GM12878 (cell line): ENCODE measurements around the gene CD300H. TPM values are rescaled to one million over a fixed set of nuclear protein-coding genes. Genes with fewer than 3 reads are reported as not detected.

Source experiments
- ATAC-seq: fragments of 200-7000 bp; cut with Tn5 transposase; 3 replicates; pipeline ENCODE4 v1.9.1; 2020; ENCODE audit warnings: mild to moderate bottlenecking, moderate library complexity
- BruUV-seq: library from RNA; stranded (reverse); fragments of 400-500 nt; replicated peaks from 2 replicates; lab custom pipeline; 2021; lab: Mats Ljungman, UMichigan
- CTCF ChIA-PET: fragments of 300-600 bp; sonication (Branson Sonifier 250); formaldehyde crosslinking; extraction: SDS; loops from one replicate; lab custom pipeline; 2021; ENCODE audit warnings: inconsistent platforms; lab: Yijun Ruan, JAX
- POLR2A ChIA-PET: fragments of 350-600 bp; formaldehyde crosslinking; extraction: SDS; loops from one replicate; lab custom pipeline; 2021; ENCODE audit warnings: inconsistent platforms; lab: Charles Lee
- RAD21 ChIA-PET: fragments of 300-600 bp; sonication (Branson Sonifier 250); formaldehyde crosslinking; loops from one replicate; lab custom pipeline; 2023; ENCODE audit warnings: antibody characterized with exemption; ENCODE audit not compliant: unreplicated experiment; lab: Charles Lee
- SMC1A ChIA-PET: fragments of 300-600 bp; sonication (Branson Sonifier 250); formaldehyde crosslinking; loops from one replicate; lab custom pipeline; 2023; ENCODE audit not compliant: unreplicated experiment, uncharacterized antibody; lab: Charles Lee
- DNase-seq: peaks from one replicate; pipeline ENCODE4 v3.0.0-alpha.2; 2011; ENCODE audit warnings: low read depth, low spot score
- FAIRE-seq: peaks from 3 replicates; lab custom pipeline; 2011; peaks lifted over from hg19 to GRCh38; lab: Jason Lieb, UNC
- H2AFZ ChIP-seq: 2 replicates; pipeline ENCODE4 v1.6.0; 2011; ENCODE audit warnings: low read depth, low read length, control low read depth; ENCODE audit not compliant: control insufficient read depth
- H3K27ac ChIP-seq: 2 replicates; pipeline ENCODE4 v1.5.1; 2011; ENCODE audit warnings: control low read depth; ENCODE audit not compliant: control insufficient read depth, insufficient read depth
- H3K27me3 ChIP-seq, 2 experiments: replicated peaks in 1 of 2; 2 replicates each; pipeline versions ENCODE4 v1.6.0 to v1.6.1; 2011; ENCODE audit warnings: low read length in 1 of 2; ENCODE audit not compliant: control insufficient read depth in 2 of 2, insufficient read depth in 2 of 2
- H3K36me3 ChIP-seq, 2 experiments: 2 replicates each; pipeline ENCODE4 v1.5.1; 2011; ENCODE audit warnings: low read length in 1 of 2; ENCODE audit not compliant: control insufficient read depth in 2 of 2, insufficient read depth in 2 of 2
- H3K4me1 ChIP-seq: 2 replicates; pipeline ENCODE4 v1.6.1; 2011; ENCODE audit warnings: mild to moderate bottlenecking, low read length, moderate library complexity, mixed read lengths; ENCODE audit not compliant: control insufficient read depth, insufficient read depth
- H3K4me2 ChIP-seq: 2 replicates; pipeline ENCODE4 v1.6.0; 2011; ENCODE audit warnings: control low read depth; ENCODE audit not compliant: control insufficient read depth, insufficient read depth
- H3K4me3 ChIP-seq: fragments of 200-600 bp; sonication (generic); 2 replicates; pipeline ENCODE4 v1.5.1; 2016
- H3K79me2 ChIP-seq: 2 replicates; pipeline ENCODE4 v1.6.0; 2011; ENCODE audit warnings: low read length; ENCODE audit not compliant: control insufficient read depth, insufficient read depth
- H3K9ac ChIP-seq: 2 replicates; pipeline ENCODE4 v1.8.0; 2011; ENCODE audit warnings: low read length, control low read depth, mixed read lengths; ENCODE audit not compliant: control insufficient read depth, insufficient read depth
- H3K9me3 ChIP-seq: replicated peaks from 3 replicates; pipeline ENCODE4 v1.5.1; 2011; ENCODE audit warnings: mild to moderate bottlenecking, low read length; ENCODE audit not compliant: control insufficient read depth, insufficient read depth
- H4K20me1 ChIP-seq: 2 replicates; pipeline ENCODE4 v1.6.0; 2011; ENCODE audit not compliant: control insufficient read depth, insufficient read depth
- CBFB ChIP-seq: IDR thresholded peaks from 2 replicates; pipeline ENCODE4 v1.6.1; 2016; ENCODE audit warnings: antibody characterized with exemption, low read depth
- NR2C1 ChIP-seq: fragments of 450-650 bp; IDR thresholded peaks from 2 replicates; pipeline ENCODE4 v1.6.1; 2017; ENCODE audit warnings: antibody characterized with exemption, mild to moderate bottlenecking, moderate library complexity
- SMAD1 ChIP-seq: fragments of 450-650 bp; IDR thresholded peaks from 2 replicates; pipeline ENCODE4 v1.6.1; 2018; ENCODE audit warnings: mild to moderate bottlenecking, low read depth; ENCODE audit not compliant: partially characterized antibody
- STAT3 ChIP-seq: IDR thresholded peaks from 2 replicates; pipeline ENCODE4 v1.6.1; 2011; ENCODE audit warnings: low read depth, low read length, improper control_type of control experiment
- TARDBP ChIP-seq: IDR thresholded peaks from 2 replicates; pipeline ENCODE4 v1.6.1; 2016; ENCODE audit warnings: borderline replicate concordance
- ZBTB4 ChIP-seq: fragments of 450-650 bp; formaldehyde crosslinking; IDR thresholded peaks from 2 replicates; pipeline ENCODE4 v1.4.0; 2022; ENCODE audit warnings: mild to moderate bottlenecking, moderate library complexity
- WGBS: methylation state at CpG from one replicate; pipeline ENCODE4 v1.1.6; 2016; ENCODE audit warnings: low lambda C conversion rate; ENCODE audit not compliant: insufficient replicate concordance, insufficient coverage; ENCODE audit errors: missing lambda C conversion rate; 5-methylcytosine and 5-hydroxymethylcytosine counted together
- in situ Hi-C: fragments of 300-500 bp; cut with MboI; formaldehyde crosslinking; loops from 9 replicates; pipeline ENCODE4 v1.14.3; 2018; ENCODE audit warnings: mixed read lengths
- intact Hi-C: fragments of 100-400 bp; cut with micrococcal nuclease; formaldehyde crosslinking; loops from one replicate; pipeline ENCODE4 v1.14.2; 2022; ENCODE audit not compliant: unreplicated experiment
- polyA plus RNA-seq, 11 experiments: library from polyadenylated mRNA; depleted of rRNA in 4 of 11; unstranded in 6 of 11; stranded (reverse) in 5 of 11; fragments of >200 nt; fragmentation: Nextera tagmentation in 4 of 11; fragmentation: Illumina TruSeq in 1 of 11; extraction: Ambion mirVana in 4 of 11; extraction: Trizol in 1 of 11; gene quantifications; 1 replicate in 1 of 11; 2 replicates in 10 of 11; pipeline versions ENCODE4 v1.2.1 to v1.2.3, GENCODE V29; 2011 to 2016; ENCODE audit warnings: inconsistent platforms in 2 of 11, missing spikeins in 2 of 11, low read depth in 1 of 11
- total RNA-seq, 4 experiments: library from RNA; depleted of rRNA in 3 of 4; stranded (reverse); fragments of >200 nt in 3 of 4; fragmentation: Illumina TruSeq in 1 of 4; extraction: Trizol in 1 of 4; gene quantifications; 2 replicates each; pipeline versions ENCODE4 v1.2.1 to v1.2.3, GENCODE V29; 2013 to 2021
- TF ChIP-seq, protein P1 (sequence below): fragments of 450-650 bp; conservative IDR thresholded peaks from 2 replicates; pipeline ENCODE4 v1.6.1; 2017; ENCODE audit warnings: mild to moderate bottlenecking, moderate library complexity
- TF ChIP-seq, protein P2 (sequence below): fragments of 450-650 bp; IDR thresholded peaks from 2 replicates; pipeline ENCODE4 v1.6.1; 2016; ENCODE audit warnings: mild to moderate bottlenecking, moderate library complexity, borderline replicate concordance
- TF ChIP-seq, protein P3 (sequence below), 3 experiments: IDR thresholded peaks in 2 of 3; conservative IDR thresholded peaks in 1 of 3; 2 replicates each; pipeline ENCODE4 v1.5.1; 2011; ENCODE audit warnings: low read depth in 3 of 3, low read length in 3 of 3, mild to moderate bottlenecking in 3 of 3, control low read depth in 2 of 3, moderate library complexity in 2 of 3, inconsistent platforms in 1 of 3, mixed read lengths in 1 of 3; ENCODE audit not compliant: control insufficient read depth in 2 of 3, insufficient read depth in 1 of 3; ENCODE audit errors: extremely low read depth in 1 of 3

Gene CD300H
- total and polyA plus RNA-seq, 10 of the 15 experiments (the other 5 are each of a cell fraction or from before 2014, with no cell fraction given), result not detected

DNA sequence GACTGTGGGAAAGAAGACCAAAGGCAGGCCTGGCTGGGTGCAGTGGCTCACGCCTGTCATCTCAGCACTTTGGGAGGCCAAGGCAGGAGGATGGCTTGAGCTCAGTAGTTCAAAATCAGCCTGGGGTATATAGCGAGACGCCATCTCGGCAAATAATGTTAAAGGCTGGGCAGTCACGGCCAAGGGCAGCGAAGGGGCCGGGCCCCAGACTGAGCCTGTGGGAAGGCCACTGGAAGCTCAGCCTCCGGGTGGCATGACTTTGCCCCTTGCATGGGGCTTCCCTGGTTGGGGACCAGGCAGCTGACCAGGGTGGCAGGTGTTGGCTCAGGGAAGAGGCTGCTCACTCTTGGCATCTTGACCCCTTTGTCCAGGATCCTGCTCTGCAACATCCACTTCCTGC lies 38.7 kb upstream of the CD300H start:
- Histone ChIP-seq H3K79me2 (no peaks in the 10 kb centered on the region), H2AFZ (no peak overlapping the region), H3K4me3 (no peak overlapping the region), H3K9ac (no peak overlapping the region), H3K27me3 (peaks cover 2 to 3% of the 10 kb centered on the region in 2 experiments; a peak in 3 of 4 replicates), H3K4me2 (no peak overlapping the region), H3K9me3 (no peaks in the 10 kb centered on the region; the same call in 2 of the 3 replicates), H3K4me1 (no peaks in the 10 kb centered on the region), H3K36me3 (no peaks in the 10 kb centered on the region), H4K20me1 (no peaks in the 10 kb centered on the region; the same call in 1 of the 2 replicates), H3K27ac (no peak overlapping the region)
- RAD21 ChIA-PET, result interaction anchor here (0.5 to 0.7 kb wide), 2 partner anchors 37 to 42 kb away, joined by 3 to 5 read pairs; no protein-coding TSS in a partner anchor
- ATAC-seq (no peak), FAIRE-seq (no peak), DNase-seq (no peak)
- POLR2A ChIA-PET, result no interaction called here
- SMC1A ChIA-PET, result interaction anchor here (0.8 to 1.6 kb wide), 2 partner anchors 27 to 34 kb away, joined by 3 read pairs; no protein-coding TSS in a partner anchor
- intact Hi-C loops, result no loop called here
- BruUV-seq, result no TSS peak
- in situ Hi-C loops, result no loop called here
- CTCF ChIA-PET, result no interaction called here
- 43% methylated on average over 8 of the region's 8 CpGs for WGBS
- TF ChIP-seq TARDBP, result no peak
- TF ChIP-seq, protein P1, sequence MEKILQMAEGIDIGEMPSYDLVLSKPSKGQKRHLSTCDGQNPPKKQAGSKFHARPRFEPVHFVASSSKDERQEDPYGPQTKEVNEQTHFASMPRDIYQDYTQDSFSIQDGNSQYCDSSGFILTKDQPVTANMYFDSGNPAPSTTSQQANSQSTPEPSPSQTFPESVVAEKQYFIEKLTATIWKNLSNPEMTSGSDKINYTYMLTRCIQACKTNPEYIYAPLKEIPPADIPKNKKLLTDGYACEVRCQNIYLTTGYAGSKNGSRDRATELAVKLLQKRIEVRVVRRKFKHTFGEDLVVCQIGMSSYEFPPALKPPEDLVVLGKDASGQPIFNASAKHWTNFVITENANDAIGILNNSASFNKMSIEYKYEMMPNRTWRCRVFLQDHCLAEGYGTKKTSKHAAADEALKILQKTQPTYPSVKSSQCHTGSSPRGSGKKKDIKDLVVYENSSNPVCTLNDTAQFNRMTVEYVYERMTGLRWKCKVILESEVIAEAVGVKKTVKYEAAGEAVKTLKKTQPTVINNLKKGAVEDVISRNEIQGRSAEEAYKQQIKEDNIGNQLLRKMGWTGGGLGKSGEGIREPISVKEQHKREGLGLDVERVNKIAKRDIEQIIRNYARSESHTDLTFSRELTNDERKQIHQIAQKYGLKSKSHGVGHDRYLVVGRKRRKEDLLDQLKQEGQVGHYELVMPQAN, result no peak
- TF ChIP-seq, protein P2, sequence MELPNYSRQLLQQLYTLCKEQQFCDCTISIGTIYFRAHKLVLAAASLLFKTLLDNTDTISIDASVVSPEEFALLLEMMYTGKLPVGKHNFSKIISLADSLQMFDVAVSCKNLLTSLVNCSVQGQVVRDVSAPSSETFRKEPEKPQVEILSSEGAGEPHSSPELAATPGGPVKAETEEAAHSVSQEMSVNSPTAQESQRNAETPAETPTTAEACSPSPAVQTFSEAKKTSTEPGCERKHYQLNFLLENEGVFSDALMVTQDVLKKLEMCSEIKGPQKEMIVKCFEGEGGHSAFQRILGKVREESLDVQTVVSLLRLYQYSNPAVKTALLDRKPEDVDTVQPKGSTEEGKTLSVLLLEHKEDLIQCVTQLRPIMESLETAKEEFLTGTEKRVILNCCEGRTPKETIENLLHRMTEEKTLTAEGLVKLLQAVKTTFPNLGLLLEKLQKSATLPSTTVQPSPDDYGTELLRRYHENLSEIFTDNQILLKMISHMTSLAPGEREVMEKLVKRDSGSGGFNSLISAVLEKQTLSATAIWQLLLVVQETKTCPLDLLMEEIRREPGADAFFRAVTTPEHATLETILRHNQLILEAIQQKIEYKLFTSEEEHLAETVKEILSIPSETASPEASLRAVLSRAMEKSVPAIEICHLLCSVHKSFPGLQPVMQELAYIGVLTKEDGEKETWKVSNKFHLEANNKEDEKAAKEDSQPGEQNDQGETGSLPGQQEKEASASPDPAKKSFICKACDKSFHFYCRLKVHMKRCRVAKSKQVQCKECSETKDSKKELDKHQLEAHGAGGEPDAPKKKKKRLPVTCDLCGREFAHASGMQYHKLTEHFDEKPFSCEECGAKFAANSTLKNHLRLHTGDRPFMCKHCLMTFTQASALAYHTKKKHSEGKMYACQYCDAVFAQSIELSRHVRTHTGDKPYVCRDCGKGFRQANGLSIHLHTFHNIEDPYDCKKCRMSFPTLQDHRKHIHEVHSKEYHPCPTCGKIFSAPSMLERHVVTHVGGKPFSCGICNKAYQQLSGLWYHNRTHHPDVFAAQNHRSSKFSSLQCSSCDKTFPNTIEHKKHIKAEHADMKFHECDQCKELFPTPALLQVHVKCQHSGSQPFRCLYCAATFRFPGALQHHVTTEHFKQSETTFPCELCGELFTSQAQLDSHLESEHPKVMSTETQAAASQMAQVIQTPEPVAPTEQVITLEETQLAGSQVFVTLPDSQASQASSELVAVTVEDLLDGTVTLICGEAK, result no peak
- TF ChIP-seq STAT3, result no peak
- no peak for TF ChIP-seq NR2C1
- no peak for TF ChIP-seq CBFB
- TF ChIP-seq SMAD1, result no peak
- TF ChIP-seq ZBTB4, result no peak
- TF ChIP-seq, protein P3, sequence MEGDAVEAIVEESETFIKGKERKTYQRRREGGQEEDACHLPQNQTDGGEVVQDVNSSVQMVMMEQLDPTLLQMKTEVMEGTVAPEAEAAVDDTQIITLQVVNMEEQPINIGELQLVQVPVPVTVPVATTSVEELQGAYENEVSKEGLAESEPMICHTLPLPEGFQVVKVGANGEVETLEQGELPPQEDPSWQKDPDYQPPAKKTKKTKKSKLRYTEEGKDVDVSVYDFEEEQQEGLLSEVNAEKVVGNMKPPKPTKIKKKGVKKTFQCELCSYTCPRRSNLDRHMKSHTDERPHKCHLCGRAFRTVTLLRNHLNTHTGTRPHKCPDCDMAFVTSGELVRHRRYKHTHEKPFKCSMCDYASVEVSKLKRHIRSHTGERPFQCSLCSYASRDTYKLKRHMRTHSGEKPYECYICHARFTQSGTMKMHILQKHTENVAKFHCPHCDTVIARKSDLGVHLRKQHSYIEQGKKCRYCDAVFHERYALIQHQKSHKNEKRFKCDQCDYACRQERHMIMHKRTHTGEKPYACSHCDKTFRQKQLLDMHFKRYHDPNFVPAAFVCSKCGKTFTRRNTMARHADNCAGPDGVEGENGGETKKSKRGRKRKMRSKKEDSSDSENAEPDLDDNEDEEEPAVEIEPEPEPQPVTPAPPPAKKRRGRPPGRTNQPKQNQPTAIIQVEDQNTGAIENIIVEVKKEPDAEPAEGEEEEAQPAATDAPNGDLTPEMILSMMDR (IDR thresholded peaks at IDR 0.05 in 2 of 3, conservative IDR thresholded peaks at IDR 0.05 in 1 of 3; ENCODE audit: control insufficient read depth in 2 of 3, extremely low read depth in 1 of 3, insufficient read depth in 1 of 3, low read depth in 3 of 3, low read length in 3 of 3), result no peak
